ENCODE results near the gene PTGR3. TPM values are rescaled to one million over a fixed set of nuclear protein-coding genes. Genes with fewer than 3 reads are reported as not detected.

Gene PTGR3
- total RNA-seq, 1 donor from 2014 or later = 6.6 TPM

DNA sequence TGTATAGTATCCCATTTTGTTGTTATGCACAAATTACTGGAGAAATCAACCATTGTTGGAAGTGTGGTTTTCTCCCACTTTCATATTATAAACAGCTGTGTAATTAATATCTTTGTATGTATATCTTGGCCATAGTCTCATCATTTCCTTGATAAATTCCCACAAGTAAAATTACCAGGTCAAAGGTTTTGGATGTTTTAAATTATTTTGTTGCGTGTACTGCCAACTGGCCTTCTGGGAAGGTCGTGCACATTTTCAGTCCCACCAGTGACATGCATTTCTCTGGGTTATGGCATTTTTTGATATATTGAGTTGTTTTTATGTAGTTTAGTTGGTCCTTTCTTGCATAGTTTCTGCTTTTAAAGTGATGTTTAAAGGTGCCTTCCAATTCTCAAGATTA is 43.2 kb upstream of the PTGR3 start:
- no peak for DNase-seq (ENCODE audit: low read depth)

DNA sequence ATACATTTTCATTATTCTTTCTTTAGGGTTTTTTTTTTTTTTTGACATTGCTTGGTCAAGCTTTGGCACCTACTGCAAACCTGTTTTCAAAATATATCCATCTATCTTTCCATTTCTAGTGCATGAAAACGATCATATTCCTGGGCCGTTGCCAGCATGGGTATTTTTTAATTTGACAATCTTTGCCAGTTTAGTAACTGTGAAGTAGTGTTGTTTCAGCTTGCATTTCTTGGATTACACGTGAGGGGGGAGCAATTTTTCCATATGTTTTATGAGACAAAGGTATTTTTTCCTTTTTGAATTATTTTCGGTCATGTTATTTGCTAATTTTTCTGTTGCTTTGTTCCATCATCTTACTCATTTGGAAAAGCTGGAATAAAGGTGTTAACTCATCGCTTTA is 42.5 kb upstream of the PTGR3 start:
- no peaks in the 10 kb centered on the region for H3K27me3 ChIP-seq (ENCODE audit: control insufficient read depth, insufficient read depth, low read length)
- H3K36me3 ChIP-seq (ENCODE audit: control insufficient read depth, insufficient read depth, low read length) = no peaks in the 10 kb centered on the region
- TF ChIP-seq, protein P1, sequence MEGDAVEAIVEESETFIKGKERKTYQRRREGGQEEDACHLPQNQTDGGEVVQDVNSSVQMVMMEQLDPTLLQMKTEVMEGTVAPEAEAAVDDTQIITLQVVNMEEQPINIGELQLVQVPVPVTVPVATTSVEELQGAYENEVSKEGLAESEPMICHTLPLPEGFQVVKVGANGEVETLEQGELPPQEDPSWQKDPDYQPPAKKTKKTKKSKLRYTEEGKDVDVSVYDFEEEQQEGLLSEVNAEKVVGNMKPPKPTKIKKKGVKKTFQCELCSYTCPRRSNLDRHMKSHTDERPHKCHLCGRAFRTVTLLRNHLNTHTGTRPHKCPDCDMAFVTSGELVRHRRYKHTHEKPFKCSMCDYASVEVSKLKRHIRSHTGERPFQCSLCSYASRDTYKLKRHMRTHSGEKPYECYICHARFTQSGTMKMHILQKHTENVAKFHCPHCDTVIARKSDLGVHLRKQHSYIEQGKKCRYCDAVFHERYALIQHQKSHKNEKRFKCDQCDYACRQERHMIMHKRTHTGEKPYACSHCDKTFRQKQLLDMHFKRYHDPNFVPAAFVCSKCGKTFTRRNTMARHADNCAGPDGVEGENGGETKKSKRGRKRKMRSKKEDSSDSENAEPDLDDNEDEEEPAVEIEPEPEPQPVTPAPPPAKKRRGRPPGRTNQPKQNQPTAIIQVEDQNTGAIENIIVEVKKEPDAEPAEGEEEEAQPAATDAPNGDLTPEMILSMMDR (IDR thresholded peaks at IDR 0.05; ENCODE audit: insufficient read depth, low read length, poor library complexity, severe bottlenecking) = no peak
- no peak for DNase-seq (ENCODE audit: low read depth)
- H3K4me3 ChIP-seq (ENCODE audit: low read depth, low read length) = no peak overlapping the region

More for the DNA sequence above, 43.2 kb upstream of the PTGR3 start:
- Histone ChIP-seq H3K4me3 (ENCODE audit: low read depth, low read length) (no peak overlapping the region), H3K36me3 (ENCODE audit: control insufficient read depth, insufficient read depth, low read length) (no peaks in the 10 kb centered on the region), H3K27me3 (ENCODE audit: control insufficient read depth, insufficient read depth, low read length) (no peaks in the 10 kb centered on the region)
- TF ChIP-seq, protein P1 (IDR thresholded peaks at IDR 0.05; ENCODE audit: insufficient read depth, low read length, poor library complexity, severe bottlenecking) = no peak

DNA sequence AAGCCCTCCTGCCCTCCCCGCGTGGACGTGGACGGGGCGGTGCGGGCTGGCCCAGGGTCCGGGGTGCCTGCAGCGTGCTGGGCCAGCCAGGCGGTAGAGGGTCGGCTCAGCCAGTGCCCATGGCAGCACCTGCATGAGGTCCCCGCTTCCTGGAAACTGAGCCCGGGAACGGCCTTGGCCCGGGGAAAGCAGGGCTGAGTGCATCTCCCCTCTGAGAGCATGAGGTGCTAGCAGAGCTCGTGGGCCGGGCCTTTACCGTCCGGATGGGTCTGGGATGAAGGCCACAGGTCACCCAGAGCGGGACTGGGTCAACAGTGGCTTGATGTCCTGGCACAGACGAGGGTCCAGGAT is 41.5 kb upstream of the PTGR3 start:
- H3K27me3 ChIP-seq (ENCODE audit: control insufficient read depth, insufficient read depth, low read length) = no peaks in the 10 kb centered on the region
- no peak for DNase-seq (ENCODE audit: low read depth)
- no peaks in the 10 kb centered on the region for H3K36me3 ChIP-seq (ENCODE audit: control insufficient read depth, insufficient read depth, low read length)
- H3K4me3 ChIP-seq (ENCODE audit: low read depth, low read length) = no peak overlapping the region
- TF ChIP-seq, protein P1 (IDR thresholded peaks at IDR 0.05; ENCODE audit: insufficient read depth, low read length, poor library complexity, severe bottlenecking) = no peak

DNA sequence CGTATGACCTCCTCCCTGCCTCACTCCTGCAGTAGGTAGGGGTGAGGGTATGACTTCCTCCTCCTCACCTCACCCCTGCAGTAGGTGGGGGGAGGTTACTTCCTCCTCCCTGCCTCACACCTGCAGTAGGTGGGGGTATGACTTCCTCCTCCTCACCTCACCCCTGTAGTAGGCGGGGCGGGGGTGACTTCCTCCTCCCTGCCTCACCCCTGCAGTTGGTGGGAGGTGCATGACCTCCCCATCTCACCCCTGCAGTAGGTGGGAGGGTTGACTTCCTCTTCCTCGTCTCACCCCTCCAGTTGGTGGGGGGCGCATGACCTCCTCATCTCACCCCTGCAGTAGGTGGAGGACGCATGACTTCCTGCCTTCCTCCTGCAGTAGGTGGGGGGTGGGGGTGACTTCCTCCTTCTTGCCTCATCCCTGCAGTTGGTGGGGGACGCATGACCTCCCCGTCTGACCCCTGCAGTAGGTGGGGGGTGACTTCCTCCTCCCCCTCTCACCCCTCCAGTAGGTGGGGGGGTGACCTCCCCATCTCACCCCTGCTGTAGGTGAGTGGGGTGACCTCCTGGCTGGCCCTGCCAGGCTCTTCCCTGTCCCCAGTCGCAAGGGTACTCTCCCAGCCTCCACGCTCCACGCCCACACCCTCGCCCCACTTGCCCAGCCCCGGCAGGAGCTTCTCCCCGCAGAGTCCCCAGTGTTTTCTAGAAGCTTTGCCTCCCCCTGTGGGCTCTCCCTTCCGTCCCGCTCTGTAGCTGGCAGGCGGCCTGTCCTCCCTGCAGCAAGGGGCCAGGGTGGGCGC is 40.9 kb upstream of the PTGR3 start:
- TF ChIP-seq, protein P1 (IDR thresholded peaks at IDR 0.05; ENCODE audit: insufficient read depth, low read length, poor library complexity, severe bottlenecking) = no peak
- Histone ChIP-seq H3K36me3 (ENCODE audit: control insufficient read depth, insufficient read depth, low read length) (no peaks in the 10 kb centered on the region), H3K27me3 (ENCODE audit: control insufficient read depth, insufficient read depth, low read length) (no peaks in the 10 kb centered on the region), H3K4me3 (ENCODE audit: low read depth, low read length) (no peak overlapping the region)
- no peak for DNase-seq (ENCODE audit: low read depth)

DNA sequence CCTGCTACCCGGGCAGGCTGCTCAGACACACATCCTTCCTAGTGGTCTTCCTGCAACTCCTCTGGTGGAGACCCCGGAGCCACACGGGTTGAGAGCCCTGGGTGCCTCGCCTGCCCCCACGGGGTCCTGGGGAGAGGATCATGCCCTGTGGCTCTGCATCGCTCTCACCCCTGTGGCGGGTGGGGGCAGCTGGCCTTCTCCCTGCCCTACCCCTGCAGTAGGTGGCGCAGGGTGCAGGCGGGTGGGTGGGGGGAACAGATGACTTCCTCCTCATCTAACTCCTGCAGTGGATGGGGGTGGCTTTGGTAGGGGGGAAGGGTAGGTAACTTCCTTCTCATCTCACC is 40.2 kb upstream of the PTGR3 start:
- no peaks in the 10 kb centered on the region for H3K27me3 ChIP-seq (ENCODE audit: control insufficient read depth, insufficient read depth, low read length)
- no peak overlapping the region for H3K4me3 ChIP-seq (ENCODE audit: low read depth, low read length)
- no peaks in the 10 kb centered on the region for H3K36me3 ChIP-seq (ENCODE audit: control insufficient read depth, insufficient read depth, low read length)
- DNase-seq (ENCODE audit: low read depth) = no peak
- TF ChIP-seq, protein P1 (IDR thresholded peaks at IDR 0.05; ENCODE audit: insufficient read depth, low read length, poor library complexity, severe bottlenecking) = no peak
